Left renal cortex interstitium (tissue), 4 donors: ENCODE measurements around the gene CTRL. TPM values are rescaled to one million over a fixed set of nuclear protein-coding genes. Genes with fewer than 3 reads are reported as not detected.

Source experiments
- DNase-seq, 4 donors: peaks; one replicate each; pipeline ENCODE4 v3.0.0-alpha.2; 2013; ENCODE audit warnings: low read depth in 4 of 4, low spot score in 2 of 4, missing footprints in 1 of 4
- polyA plus RNA-seq, 4 donors: library from polyadenylated mRNA; unstranded; fragments of 120-200 nt; gene quantifications; one replicate each; pipeline ENCODE4 v1.2.1, GENCODE V29; 2013; ENCODE audit not compliant: insufficient read length in 4 of 4

The CTRL gene
- polyA plus RNA-seq, 4 donors: 4.5 to 7.1 (median 5.8) TPM

- DNase-seq: no peak
These were observed 34.4 kb downstream of the CTRL start for GRCh38 chr16:67897231-67897630.

DNA sequence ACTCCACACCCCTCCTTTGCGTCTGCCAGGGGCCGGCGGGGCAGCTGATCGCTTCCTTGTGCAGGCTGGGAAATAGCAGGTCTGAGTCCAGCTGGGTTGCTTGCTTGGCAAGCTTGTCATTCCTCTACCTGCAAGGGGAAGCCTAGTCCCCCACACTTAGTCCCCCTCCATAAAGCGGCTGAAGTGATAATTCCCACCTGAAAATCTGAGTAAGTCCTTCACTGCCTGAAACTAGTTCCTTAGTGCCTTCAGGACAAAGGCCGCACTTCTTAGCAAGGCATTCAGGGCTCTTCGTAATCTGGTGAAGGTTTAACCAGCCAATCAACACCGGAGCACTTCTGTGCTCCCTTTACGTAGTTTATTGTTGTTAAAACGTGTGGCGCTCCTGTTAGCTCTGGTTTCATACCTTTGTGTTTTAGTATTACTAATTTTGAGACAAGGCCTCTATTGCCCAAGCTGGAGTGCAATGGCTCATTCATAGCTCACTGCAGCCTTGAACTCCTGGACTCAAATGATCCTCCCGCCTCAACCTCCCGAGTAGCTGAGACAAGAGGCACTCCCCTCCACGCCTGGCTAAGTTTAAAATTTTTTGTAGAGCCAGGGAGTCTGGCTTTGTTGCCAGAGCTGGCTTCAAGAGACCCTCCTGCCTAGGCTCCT lies 37.8 kb downstream of the CTRL start:
- DNase-seq: no peak

- peak in 3 of 4 donors; percentile 75 to 92 (median 88) for DNase-seq
These were observed 38.5 kb downstream of the CTRL start, which contains the start of gene PSKH1 for GRCh38 chr16:67892899-67893742. Gene PSKH1, plus strand, starts transcription at chr16:67893254. Its CDS starts 15,496 bp downstream, at chr16:67908750.

- no peak for DNase-seq
These were observed 39.3 kb downstream of the CTRL start for GRCh38 chr16:67892375-67892774.

DNA sequence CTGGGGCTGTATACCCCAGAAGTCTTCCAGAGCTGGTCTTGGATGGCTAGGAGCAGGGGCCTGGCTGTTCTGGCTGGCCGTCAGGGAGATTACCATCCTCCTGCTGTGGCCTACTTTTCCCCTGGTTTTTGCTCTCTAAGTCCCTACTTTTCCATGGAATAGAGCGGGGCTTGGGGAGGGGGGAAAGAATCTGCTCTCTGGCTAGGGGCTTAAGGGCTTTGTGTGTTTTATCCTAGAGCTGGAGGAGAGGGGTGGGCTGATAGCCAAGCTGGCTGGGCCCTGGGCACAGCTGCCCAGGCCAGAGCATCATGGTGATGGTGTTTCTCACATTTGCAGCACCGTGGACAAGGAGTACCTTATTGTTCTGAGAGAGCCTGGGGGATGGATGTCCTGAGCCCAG lies 43.3 kb downstream of the CTRL start:
- DNase-seq: no peak

DNA sequence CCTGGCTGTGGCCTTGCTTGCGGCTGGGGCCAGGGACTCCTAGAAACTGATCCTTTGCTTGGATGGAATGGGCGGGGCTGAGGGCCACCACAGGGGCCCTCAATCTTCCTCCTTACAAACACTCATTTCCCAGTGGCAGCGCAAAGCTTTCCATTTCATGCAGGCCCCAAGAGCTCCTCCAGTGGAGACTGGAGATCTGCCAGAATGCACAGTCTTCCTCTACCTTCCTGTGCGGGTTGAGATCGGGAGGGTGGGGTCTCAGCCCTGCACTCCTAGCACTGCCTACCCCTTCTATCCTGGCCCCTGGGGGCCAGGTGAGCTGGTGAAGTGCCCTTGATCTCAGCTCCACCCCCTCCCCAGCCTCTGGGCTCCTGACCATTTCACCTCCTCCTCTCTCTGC lies 45.3 kb downstream of the CTRL start:
- no peak for DNase-seq

GRCh38 chr16:67885976-67886375 lies 45.7 kb downstream of the CTRL start:
- DNase-seq: no peak

GRCh38 chr16:67885545-67885944 lies 46.1 kb downstream of the CTRL start:
- DNase-seq: no peak

- peak in 2 of 4 donors; percentile 61 to 67 for DNase-seq
These were observed 47.0 kb downstream of the CTRL start, which contains the start of gene NRN1L for GRCh38 chr16:67884684-67885083. Gene NRN1L, plus strand, starts transcription at chr16:67884885. Its CDS starts 19 bp downstream, at chr16:67884904.

DNA sequence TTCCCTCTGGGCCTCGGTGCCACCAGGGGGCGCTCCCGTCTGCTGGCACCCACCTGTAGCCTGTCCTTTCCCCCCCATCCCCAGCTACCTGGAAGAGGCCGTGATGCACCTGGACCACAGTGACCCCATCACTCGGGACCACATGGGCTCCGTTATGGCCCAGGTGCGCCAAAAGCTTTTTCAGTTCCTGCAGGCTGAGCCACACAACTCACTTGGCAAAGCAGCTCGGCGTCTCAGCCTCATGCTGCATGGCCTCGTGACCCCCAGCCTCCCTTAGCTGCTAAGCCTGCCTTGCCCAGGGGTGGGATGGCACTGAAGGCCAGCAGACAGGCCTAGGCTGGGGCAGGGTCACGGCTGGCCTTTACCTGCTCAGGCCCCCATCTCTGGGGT lies 47.8 kb downstream of the CTRL start:
- DNase-seq: no peak

GRCh38 chr16:67883146-67883871 lies 48.4 kb downstream of the CTRL start:
- no peak for DNase-seq

DNA sequence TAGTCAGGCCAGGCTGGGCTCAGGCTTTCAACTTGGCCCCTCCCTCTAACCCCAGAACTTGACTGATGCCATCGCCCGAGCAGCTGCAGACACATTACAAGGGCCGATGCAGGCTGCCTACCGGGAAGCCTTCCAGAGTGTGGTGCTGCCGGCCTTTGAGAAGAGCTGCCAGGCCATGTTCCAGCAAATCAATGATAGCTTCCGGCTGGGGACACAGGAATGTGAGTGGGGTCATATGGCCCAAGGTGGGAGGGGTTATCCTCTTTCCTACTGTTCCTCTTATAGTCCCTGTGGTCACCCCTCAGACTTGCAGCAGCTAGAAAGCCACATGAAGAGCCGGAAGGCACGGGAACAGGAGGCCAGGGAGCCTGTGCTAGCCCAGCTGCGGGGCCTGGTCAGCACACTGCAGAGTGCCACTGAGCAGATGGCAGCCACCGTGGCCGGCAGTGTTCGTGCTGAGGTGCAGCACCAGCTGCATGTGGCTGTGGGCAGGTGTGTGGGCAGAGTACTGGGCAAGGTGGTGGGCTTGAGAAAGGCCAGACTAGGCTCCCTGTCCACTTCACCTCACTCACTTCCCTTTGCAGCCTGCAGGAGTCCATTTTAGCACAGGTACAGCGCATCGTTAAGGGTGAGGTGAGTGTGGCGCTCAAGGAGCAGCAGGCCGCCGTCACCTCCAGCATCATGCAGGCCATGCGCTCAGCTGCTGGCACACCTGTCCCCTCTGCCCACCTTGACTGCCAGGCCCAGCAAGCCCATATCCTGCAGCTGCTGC lies 49.1 kb downstream of the CTRL start:
- no peak for DNase-seq

DNA sequence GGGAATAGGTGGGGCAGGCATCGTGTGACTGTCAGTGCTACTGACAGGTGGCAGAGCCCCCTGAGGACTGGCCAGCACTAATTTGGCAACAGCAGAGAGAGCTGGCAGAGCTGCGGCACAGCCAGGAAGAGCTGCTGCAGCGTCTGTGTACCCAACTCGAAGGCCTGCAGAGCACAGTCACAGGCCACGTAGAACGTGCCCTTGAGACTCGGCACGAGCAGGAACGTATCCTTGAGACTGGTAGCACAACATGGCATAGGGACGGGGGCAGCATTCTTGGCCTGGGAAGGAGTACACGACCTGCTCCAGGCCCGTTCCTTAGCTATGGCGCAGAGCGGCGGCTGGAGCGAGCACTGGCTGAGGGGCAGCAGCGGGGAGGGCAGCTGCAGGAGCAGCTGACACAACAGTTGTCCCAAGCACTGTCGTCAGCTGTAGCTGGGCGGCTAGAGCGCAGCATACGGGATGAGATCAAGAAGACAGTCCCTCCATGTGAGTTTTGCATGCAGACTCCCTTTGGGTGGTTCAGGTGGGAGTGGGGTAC lies 50.0 kb downstream of the CTRL start:
- DNase-seq: no peak

DNA sequence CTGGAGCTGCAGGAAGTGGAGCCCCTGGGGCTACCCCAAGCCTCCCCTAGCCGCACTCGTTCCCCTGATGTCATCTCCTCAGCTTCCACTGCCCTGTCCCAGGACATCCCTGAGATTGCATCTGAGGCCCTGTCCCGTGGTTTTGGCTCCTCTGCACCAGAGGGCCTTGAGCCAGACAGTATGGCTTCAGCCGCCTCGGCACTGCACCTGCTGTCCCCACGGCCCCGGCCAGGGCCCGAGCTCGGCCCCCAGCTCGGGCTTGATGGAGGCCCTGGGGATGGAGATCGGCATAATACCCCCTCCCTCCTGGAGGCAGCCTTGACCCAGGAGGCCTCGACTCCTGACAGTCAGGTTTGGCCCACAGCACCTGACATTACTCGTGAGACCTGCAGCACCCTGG lies 51.1 kb downstream of the CTRL start:
- DNase-seq: no peak

- DNase-seq: no peak
These were observed 51.7 kb downstream of the CTRL start for GRCh38 chr16:67879936-67880335.

Other genes starting within 250 kb of the CTRL start
- 10 to 100 TPM; 18.7 to 25.6 (median 23.7) TPM for gene GFOD2, start 212.5 kb downstream of the CTRL start, polyA plus RNA-seq
- 10 to 100 TPM; 18.4 to 34.4 (median 25.0) TPM for gene RANBP10, start 125.3 kb downstream of the CTRL start, polyA plus RNA-seq
- 10 to 100 TPM in 1 of 4 donors, 1 to 10 TPM in 3; 6.3 to 10.7 (median 7.7) TPM for gene TSNAXIP1, start 125.0 kb downstream of the CTRL start, polyA plus RNA-seq
- gene THAP11, start 89.5 kb downstream of the CTRL start, polyA plus RNA-seq: 10 to 100 TPM; 26.8 to 40.0 (median 32.0) TPM
- gene NUTF2, start 84.9 kb downstream of the CTRL start, polyA plus RNA-seq: 100 to 1,000 TPM; 114 to 134 (median 127) TPM
- gene CENPT, start 84.2 kb downstream of the CTRL start, polyA plus RNA-seq: 10 to 100 TPM; 37.4 to 62.4 (median 50.7) TPM
- gene EDC4, start 58.8 kb downstream of the CTRL start, polyA plus RNA-seq: 100 to 1,000 TPM in 2 of 4 donors, 10 to 100 TPM in 2; 75.0 to 106 (median 97.3) TPM
- gene NRN1L, start 47.0 kb downstream of the CTRL start, polyA plus RNA-seq: under 1 TPM in 3 of 4 donors, not detected in 1; 0.30 to 0.68 (median 0.63) TPM
- gene PSKH1, start 38.6 kb downstream of the CTRL start, polyA plus RNA-seq: 10 to 100 TPM; 33.5 to 44.6 (median 40.1) TPM
- 10 to 100 TPM; 20.3 to 39.4 (median 28.3) TPM for gene PSMB10, start 5.0 kb upstream of the CTRL start, polyA plus RNA-seq
- gene LCAT, start 12.3 kb upstream of the CTRL start, polyA plus RNA-seq: 10 to 100 TPM; 13.7 to 32.8 (median 20.2) TPM
- gene SLC12A4, start 36.8 kb upstream of the CTRL start, polyA plus RNA-seq: 10 to 100 TPM; 32.4 to 47.4 (median 40.2) TPM
- gene DPEP3, start 48.6 kb upstream of the CTRL start, polyA plus RNA-seq: under 1 TPM in 3 of 4 donors, not detected in 1; 0.05 to 0.21 (median 0.08) TPM
- gene DPEP2, start 67.6 kb upstream of the CTRL start, polyA plus RNA-seq: 1 to 10 TPM in 1 of 4 donors, under 1 TPM in 3; 0.45 to 1.1 (median 0.78) TPM
- gene DPEP2NB, start 84.0 kb upstream of the CTRL start, polyA plus RNA-seq: not detected
- gene DDX28, start 91.4 kb upstream of the CTRL start, polyA plus RNA-seq: 10 to 100 TPM in 3 of 4 donors, 1 to 10 TPM in 1; 9.0 to 13.7 (median 10.9) TPM
- gene DUS2, start 91.4 kb upstream of the CTRL start, polyA plus RNA-seq: 10 to 100 TPM; 13.5 to 19.5 (median 15.5) TPM
- gene NFATC3, start 153.5 kb upstream of the CTRL start, polyA plus RNA-seq: 10 to 100 TPM; 30.8 to 35.5 (median 32.9) TPM